ENCODE data around the gene LDLRAD4.

LDLRAD4 gene

GRCh38 chr18:13612196-13612997, 393.8 kb downstream of the LDLRAD4 start:
- DNase-seq, result peak; percentile 61

DNA sequence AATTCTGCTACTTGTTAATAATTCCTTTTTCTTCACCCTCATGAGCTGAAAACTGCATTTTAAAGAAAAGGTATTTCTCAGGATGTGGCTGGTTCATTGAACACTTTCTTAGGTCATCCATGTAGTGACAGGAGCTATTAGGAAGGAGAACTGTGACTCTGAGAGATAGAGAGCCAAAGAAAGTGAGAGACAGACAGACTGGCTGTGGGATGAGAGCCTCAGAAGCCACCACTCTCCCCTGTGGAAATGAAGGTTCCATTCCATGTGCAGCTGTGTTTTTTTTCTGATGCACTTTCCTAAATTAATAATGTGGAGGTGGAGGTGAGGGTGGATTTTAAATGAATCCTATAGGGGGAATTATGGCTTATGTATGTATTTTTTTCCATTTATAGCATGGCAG, 394.5 kb downstream of the LDLRAD4 start:
- no peak for DNase-seq

DNA sequence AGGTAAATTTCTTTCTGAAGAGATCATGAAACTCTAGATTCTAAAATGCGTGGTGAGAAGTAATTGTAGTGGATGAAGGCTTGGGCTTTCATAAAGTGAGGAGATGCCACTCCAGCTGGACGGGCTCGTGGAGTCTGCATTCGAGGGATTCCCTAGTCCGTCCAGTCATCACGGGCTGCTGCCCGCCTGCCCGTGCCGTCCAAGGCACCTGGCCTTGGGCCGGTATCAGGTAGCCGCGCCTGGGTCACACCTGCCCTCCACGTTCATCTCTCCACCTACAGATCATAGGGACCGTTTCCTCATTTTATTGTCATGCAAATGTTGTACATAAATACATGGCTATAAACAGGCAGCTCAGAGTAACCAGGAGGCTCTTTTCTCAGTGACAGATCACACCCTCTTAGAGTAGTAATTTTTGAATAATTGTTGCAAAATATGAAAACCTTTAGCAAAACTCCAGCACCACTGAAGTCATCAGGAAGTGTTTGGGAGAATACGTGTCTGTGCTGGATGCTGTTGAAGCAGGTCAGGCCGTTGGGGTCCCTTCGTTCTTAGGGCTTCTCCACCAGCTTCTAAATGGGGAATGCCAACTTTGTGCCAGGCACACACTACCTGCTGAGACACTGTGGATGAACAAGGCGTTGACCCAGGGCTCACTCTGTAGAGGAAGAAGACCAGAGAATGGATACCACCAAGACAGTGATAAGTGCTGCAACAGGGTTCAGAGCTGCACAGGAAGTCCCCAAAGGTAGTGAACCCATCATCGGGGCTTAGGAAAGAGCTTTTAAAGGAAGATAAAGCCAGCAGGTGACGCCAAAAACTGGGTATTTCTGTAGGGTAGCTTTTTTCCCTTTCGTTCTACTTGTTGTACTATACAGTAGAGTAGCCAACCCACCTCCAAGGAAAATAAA, 395.3 kb downstream of the LDLRAD4 start:
- no peak for DNase-seq

- DNase-seq, result peak; percentile 54
These were observed 396.2 kb downstream of the LDLRAD4 start for GRCh38 chr18:13614641-13615288.

DNA sequence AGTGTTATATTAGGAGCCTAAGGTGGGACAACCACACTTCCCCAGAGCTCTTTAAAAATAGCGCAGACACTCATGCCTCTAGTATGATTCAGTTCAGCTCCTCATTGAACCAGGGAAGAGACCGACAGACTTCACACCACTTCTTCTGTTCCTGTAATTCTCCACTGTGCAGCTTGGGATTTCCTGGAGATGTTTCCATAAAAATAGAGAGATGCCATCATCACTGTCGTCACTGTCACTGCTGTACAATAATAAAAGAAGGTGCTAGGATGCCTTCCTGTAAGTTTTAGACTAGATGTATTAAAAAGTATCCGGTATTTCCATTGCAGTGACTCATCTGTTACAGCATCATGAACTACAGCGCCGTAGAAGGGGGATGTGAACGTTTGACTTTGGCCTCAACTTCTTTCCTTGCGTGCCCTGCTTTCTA, 396.9 kb downstream of the LDLRAD4 start:
- DNase-seq, result no peak

DNA sequence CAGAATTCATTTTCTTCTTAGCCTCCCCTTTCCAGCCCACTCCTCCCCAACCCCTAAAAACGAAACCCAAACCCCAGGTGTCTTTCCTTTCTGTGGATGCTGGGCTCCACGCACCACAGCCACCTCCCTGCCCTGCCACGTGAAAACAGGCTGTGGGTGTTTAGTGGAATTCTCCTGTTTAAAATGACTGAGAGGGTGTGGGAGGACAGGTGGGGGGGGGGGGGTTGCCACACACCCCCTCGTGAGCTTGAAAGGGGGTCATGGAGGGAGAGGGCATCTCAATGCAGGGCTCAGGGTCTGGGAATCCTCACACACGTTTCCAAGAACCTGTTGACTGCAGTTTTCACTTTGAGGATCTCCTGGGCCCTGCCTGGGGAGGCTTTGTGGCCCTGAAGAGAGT, 397.5 kb downstream of the LDLRAD4 start:
- DNase-seq, result no peak

DNA sequence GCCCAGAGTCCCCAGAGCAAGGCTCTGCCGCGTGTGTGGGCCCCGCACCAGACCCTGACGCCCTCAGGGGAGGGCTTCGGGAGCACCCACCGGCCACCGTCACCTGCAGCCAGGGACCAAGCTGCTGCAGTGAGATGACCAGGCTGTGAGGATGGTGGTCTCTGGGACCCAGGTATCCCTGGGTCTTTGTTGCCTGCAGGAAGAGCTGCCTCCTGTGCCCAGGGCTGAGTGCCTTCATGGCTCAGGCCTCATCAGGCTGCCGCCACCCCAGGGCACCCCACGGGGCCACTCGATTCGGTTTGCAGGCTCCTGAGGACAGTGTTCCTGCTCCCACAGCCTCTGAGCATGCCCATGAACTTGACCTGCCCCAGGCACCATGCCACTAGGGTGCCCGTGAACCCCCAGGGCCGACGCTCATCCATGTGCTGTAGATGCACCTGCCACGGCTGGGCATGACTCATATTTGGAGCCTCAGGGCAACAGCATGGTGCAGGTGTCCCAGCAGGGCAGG, 398.0 kb downstream of the LDLRAD4 start:
- DNase-seq, result no peak

DNA sequence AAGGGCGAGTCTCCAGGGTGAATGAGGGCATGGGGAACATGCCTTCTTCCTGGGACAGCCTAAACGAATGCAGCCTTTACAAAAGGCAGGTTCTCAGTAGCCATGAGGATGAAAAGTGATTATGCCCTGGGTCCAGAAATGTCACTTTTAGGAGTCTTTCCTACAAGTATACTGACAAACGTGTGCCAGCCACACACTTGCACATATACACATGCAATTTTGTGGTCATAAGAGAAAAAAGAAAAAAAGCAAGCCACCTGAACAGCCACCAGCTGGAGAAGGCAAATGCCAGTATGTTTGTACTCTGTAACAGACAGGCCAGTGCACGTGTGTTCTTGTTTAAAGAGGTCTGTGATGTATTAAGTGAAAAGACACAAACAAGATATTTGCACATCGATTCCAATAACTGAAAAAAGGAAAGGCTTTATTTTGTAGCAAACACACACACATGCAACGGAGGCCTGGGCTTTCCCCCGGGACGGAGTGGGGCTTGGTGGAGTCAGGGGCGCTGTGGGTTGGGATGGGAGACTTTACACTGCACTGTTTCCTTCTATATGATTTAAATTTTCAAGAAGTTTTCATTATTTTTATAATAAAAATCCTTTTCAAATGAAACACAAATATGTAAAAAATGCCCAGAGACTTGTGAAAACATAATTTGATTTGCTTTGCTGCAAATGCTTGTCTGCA, 399.4 kb downstream of the LDLRAD4 start:
- DNase-seq, result no peak

DNA sequence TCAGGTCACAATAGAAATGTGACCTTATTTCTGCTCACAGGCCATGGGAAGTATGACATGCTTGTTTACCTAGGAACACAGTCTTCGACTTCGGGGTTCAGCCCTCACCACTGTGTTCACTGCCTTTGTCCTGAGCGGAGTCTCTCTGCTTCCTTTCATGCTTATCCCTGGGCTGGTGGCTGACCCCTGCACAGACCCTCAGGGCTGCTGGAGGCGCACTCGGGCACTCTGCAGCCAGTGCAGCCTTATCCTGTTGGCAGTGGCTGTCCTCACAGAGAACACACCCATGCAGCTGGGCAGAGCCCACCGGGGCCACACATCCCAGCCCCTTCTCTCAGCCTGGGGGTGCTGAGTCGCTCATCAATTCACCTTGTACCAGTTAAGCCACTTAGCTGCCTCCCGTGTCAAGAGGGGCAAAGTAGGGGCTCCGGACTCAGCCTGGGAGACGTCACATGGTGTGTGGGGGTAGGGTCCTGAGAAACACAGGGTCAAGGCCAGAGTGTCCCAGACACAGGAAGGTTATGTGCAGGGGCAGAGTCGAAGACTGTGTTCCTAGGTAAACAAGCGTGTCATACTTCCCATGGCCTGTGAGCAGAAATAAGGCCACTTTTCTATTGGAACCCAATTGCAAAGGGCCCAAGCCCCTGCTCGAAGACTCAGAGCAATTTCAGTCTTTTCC, 400.3 kb downstream of the LDLRAD4 start:
- peak; percentile 14 for DNase-seq

GRCh38 chr18:13619505-13620205, 401.1 kb downstream of the LDLRAD4 start:
- DNase-seq, result peak; percentile 29

DNA sequence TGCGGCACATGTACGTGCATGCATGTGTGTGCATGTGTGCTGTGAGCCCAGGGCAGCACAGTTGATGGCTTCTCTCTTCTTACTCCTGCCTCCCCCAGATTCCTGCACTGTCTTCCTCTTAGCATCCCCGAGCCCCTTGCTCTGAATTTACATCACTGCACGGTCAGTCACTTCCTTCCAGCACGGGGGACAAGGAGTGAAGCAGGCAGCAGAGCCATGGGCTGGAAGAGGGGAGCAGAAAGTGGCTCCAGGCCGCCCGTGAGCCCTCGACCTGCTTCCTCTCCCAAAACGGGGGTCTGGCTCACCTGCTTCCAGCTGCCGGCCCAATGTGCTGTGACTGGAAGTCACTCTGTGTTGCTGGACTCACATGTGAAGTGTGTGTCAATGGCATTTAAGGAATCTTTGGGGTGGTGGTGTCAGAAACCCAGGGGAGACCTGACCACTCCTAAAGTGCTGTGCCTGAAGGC, 401.7 kb downstream of the LDLRAD4 start:
- peak; percentile 27 for DNase-seq

GRCh38 chr18:13620818-13621445, 402.4 kb downstream of the LDLRAD4 start:
- no peak for DNase-seq

DNA sequence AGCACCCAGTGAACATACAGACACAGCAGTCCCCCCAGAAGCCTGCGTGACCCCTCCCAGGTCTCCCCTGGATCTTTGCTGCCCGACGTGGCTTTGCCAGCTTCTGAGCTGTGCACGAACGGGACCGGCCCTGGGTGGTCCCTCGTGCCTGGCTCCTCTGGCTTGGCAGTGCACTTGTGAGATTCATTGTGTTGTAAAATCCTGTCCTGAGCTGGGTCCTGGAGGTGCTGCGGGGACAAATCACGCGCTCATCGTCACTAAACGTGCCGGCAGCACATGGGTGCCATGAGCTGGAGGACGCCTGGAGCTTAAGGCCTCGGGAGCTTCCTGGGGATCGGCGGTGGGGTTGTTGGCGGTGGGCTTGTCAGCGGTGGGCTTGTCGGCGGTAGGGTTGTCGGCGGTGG, 402.9 kb downstream of the LDLRAD4 start:
- no peak for DNase-seq

DNA sequence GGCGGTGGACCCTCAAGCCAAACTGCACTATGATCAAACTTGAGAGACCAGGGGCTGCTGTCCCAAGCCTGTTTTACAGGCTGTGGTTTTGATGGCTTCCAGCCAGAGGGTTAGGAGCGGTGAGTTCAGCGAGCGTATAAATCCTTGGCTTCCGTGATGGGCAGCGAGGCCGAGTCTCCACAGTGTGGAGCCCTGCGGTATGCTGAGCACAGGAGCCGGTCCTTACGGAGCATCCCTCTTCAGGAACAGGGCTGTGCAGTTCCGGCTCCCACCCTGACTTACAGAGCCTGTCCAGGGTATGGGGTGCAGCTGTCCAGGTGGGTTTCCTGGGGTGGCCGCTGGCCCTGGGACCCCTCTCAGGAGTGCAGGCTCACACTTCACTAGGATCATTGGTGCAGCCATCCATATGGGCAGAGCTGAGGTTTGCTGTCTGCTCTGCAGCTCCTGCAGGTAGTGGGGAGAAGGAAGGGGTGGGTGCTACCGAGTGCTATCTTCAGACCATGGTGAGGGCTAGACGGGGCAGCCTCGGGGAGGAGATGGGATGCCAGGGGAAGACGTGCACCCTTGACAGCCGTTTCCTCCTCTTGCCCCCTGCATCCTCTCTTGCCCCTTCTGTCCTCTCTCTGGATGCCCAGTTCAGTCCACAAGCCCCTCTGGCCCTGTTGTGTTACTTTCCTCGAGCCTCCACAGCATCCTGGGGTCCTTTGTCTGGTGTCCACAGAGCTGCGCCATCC, 403.5 kb downstream of the LDLRAD4 start:
- DNase-seq, result no peak

DNA sequence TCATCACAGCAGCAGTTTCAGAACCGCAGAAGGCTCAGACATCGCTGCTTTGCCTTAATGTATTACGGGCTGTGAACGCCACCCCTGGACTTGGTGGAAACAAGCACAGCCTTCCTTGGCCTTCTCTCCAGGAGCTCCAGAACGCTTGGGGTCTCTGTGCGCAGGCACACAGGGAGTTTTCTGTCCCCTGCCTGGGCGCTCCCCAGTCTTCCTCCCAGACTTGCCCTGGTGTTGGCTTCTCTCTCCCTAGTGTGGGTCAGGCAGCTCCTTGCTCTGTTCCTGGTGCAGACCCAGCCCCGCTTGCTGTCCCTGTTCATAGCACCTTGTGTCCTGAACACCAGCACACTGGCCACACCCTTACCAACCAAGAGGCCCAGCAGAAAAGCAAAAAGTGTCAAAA, 404.2 kb downstream of the LDLRAD4 start:
- DNase-seq, result no peak

DNA sequence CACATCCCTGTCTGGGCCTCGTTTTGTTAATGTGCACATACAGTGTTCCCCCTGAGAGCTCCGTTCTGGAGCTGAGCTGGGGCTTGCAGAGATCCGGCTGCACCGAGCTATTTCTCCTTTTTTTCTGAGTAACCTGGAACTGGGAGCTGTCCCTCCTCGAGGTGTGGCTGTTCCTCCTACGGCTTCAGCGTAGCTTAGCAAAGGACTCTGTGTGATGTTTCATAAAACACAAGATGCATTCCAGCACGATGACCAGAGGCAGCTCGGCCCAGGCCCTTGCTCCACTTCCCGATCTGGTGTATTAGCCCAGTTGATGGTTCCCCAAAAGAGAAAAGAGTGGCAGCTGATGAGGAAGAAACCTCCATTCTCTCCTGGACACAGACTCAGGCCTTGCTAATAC, 404.8 kb downstream of the LDLRAD4 start:
- no peak for DNase-seq

GRCh38 chr18:13623871-13624270, 405.3 kb downstream of the LDLRAD4 start:
- DNase-seq, result no peak

DNA sequence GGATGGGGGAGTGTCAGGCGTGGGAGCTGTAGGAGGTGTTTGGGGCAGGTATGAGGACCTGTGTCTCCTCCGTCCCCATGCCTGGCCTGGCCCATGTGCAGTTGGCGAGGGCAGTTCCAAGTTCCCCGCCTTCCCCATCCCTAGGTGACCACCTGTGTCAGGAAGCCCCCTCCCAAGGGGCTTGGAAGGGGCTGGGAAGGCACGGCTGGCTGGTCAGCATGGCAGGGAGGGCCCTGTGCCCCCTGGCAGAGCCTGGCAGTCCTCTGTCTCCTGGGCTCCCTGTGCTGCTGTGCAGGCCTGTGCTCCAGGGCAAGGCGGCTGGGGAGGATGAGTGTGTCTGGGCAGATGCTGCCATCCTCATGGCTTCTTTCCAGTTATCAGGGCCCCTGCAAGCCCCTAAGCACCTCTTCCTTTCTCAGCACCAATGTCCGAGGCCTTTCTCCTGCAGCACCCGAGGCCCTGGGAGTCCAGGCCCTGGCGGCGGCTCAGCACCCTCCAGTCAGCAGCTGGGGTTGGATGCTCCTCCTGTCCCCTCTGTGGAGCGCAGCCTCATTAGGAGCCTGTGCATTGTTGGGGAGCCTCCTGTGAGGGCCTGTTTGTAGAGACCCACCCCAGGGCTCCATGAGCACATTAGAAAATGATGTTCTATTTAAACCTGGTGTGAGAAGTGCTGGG, 406.1 kb downstream of the LDLRAD4 start:
- DNase-seq, result no peak

DNA sequence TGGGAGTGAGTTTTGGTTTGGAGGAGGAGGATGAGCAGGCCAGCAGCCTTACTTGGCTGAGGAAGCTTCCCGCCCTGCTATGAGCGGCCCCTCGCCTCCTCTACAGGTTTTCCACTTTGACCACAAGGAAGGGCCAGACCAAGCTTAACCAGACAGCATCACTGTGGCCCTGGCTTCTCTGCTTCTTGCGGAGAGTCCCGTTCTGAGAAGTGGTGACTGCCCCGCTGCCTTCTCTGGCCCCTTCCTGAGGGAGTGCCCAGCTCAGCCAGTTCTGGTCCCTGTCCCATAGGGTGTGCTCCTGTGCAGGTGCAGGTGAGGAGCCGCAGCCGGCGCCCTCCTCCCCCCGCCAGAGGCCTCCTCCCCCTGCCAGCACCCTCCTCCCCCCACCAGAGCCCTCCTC, 406.8 kb downstream of the LDLRAD4 start:
- DNase-seq, result no peak
